Measurements from ENCODE around the gene NAA16.
A peak's percentile ranks its signal among the peaks of the same experiment; 100 is the strongest.

Gene NAA16

DNA sequence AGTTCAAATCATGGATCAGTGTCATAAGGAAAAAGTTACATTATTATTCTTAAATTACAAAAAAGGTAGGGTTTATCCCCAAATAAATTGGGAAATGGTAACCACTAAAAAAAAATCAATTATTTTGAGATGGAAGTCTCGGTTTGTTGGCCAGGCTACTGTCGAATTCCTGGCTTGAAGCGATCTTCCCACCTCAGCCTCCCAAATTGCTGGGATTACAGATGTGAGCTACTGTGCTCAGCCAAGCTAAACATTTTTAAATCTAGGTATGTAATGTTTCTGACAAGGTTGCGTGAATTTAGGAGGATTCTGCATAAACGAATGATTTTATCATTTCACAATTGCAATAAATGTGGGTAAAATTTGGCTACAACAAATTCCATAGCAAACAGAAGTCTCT, 2.0 kb downstream of the NAA16 start:
- H3K79me2 ChIP-seq (ENCODE audit: low read length): peaks cover 66% of the 10 kb centered on the region
- no peaks in the 10 kb centered on the region for H3K27me3 ChIP-seq (replicated peaks; ENCODE audit: insufficient read depth, low read length)
- no peak overlapping the region for H3K27ac ChIP-seq (ENCODE audit: low read length)

DNA sequence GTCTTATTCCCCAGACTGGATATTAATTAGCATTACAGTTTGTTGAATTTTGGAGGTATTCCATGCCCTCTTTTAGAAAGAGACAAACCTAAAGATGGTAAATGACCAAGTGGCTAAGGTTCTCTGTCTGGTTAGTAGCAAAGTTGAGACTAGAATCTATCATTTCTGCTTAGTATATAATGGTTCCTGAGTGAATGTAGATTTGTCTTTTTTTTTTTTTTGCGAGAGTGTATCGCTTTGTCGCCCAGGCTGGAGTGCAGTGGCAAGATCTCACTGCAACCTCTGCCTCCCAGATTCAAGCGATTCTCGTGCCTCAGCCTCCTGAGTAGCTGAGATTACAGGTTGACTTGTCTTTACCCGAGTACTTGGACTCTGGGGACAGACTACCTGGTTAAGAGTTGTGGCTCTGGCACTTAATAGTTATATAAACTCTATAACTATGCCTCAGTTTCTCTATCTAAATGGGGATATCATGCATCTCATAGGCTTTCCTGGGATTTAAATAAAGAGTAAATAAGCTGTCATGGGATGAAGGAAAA, 2.7 kb downstream of the NAA16 start:
- no peak overlapping the region for H3K27ac ChIP-seq (ENCODE audit: low read length)
- no peak overlapping the region for H3K9ac ChIP-seq (ENCODE audit: low read length)
- H3K9me2 ChIP-seq (replicated peaks; ENCODE audit: insufficient read depth, low read length): no peaks in the 10 kb centered on the region
- peaks cover 71% of the 10 kb centered on the region for H3K79me2 ChIP-seq (ENCODE audit: low read length)
- H3K9me3 ChIP-seq (replicated peaks; ENCODE audit: insufficient read depth, low read length): no peaks in the 10 kb centered on the region
- H3F3A ChIP-seq (ENCODE audit: insufficient read depth, low read length): 0 out of 2 replicates have a peak, but pooled peaks cover 3% of the 10 kb centered on the region
- TF ChIP-seq EZH2 (optimal IDR thresholded peaks at IDR 0.05; ENCODE audit: low read depth, low read length) (no peak), EZH2phosphoT487 (IDR thresholded peaks at IDR 0.05; ENCODE audit: low read length) (no peak)
- TF ChIP-seq, protein P1, sequence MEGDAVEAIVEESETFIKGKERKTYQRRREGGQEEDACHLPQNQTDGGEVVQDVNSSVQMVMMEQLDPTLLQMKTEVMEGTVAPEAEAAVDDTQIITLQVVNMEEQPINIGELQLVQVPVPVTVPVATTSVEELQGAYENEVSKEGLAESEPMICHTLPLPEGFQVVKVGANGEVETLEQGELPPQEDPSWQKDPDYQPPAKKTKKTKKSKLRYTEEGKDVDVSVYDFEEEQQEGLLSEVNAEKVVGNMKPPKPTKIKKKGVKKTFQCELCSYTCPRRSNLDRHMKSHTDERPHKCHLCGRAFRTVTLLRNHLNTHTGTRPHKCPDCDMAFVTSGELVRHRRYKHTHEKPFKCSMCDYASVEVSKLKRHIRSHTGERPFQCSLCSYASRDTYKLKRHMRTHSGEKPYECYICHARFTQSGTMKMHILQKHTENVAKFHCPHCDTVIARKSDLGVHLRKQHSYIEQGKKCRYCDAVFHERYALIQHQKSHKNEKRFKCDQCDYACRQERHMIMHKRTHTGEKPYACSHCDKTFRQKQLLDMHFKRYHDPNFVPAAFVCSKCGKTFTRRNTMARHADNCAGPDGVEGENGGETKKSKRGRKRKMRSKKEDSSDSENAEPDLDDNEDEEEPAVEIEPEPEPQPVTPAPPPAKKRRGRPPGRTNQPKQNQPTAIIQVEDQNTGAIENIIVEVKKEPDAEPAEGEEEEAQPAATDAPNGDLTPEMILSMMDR (IDR thresholded peaks at IDR 0.05; ENCODE audit: low read length): no peak
- no peak for DNase-seq
- no peak overlapping the region for H3K4me3 ChIP-seq (ENCODE audit: low read length)
- no peaks in the 10 kb centered on the region for H3K36me3 ChIP-seq (replicated peaks; ENCODE audit: insufficient read depth, low read length)
- H3K27me3 ChIP-seq (replicated peaks; ENCODE audit: insufficient read depth, low read length): no peaks in the 10 kb centered on the region
- H3K4me1 ChIP-seq (ENCODE audit: low read length): peaks cover 4% of the 10 kb centered on the region; the same call in 1 of the 2 replicates
- H2AFZ ChIP-seq (ENCODE audit: low read length): no peak overlapping the region
- H3K4me2 ChIP-seq (ENCODE audit: low read depth, low read length): no peak overlapping the region
- H4K20me1 ChIP-seq (ENCODE audit: insufficient read depth, low read length): no peaks in the 10 kb centered on the region; the same call in 1 of the 2 replicates

More for the DNA sequence above, 2.0 kb downstream of the NAA16 start:
- no peak for DNase-seq
- H3K9ac ChIP-seq (ENCODE audit: low read length): no peak overlapping the region
- H2AFZ ChIP-seq (ENCODE audit: low read length): no peak overlapping the region
- no peaks in the 10 kb centered on the region for H3K36me3 ChIP-seq (replicated peaks; ENCODE audit: insufficient read depth, low read length)
- H3K9me2 ChIP-seq (replicated peaks; ENCODE audit: insufficient read depth, low read length): no peaks in the 10 kb centered on the region
- H3K9me3 ChIP-seq (replicated peaks; ENCODE audit: insufficient read depth, low read length): no peaks in the 10 kb centered on the region
- no peak for TF ChIP-seq EZH2phosphoT487 (IDR thresholded peaks at IDR 0.05; ENCODE audit: low read length)
- no peak for TF ChIP-seq EZH2 (optimal IDR thresholded peaks at IDR 0.05; ENCODE audit: low read depth, low read length)
- peaks cover 4% of the 10 kb centered on the region; the same call in 1 of the 2 replicates for H3K4me1 ChIP-seq (ENCODE audit: low read length)
- H4K20me1 ChIP-seq (ENCODE audit: insufficient read depth, low read length): no peaks in the 10 kb centered on the region; the same call in 1 of the 2 replicates
- peak overlapping the region; percentile 44; the same call in 1 of the 2 replicates for H3K4me2 ChIP-seq (ENCODE audit: low read depth, low read length)
- no peak overlapping the region for H3K4me3 ChIP-seq (ENCODE audit: low read length)
- 0 out of 2 replicates have a peak, but pooled peaks cover 3% of the 10 kb centered on the region for H3F3A ChIP-seq (ENCODE audit: insufficient read depth, low read length)

DNA sequence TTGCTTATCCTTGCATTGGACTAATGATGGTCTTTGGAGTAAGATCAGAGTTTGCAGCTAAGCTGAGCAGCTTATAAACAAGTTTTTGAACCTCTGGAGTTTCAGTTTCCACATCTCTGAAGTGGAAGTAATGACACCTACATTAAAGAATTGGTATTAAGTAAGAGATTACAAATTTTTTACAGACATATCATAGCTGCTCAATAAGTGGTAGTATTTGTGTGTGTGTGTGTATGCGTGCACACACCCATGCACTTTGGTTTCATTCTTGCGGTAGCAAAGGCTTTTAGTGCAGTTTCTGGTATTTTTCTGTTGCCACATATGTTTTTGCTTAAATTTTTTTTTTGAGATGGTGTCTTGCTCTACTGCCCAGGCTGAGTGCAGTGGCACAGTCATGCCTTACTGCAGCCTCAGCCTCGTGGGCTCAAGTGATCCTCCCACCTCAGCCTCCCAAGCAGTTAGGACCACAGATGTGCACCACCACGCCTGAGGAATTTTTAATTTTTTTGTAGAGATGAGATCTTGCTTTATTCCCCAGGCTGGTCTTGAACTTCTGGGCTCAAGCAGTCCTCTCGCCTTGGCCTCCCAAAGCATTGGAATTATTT, 4.5 kb downstream of the NAA16 start:
- Histone ChIP-seq H3K79me2 (ENCODE audit: low read length) (peaks cover 73% of the 10 kb centered on the region), H3F3A (ENCODE audit: insufficient read depth, low read length) (0 out of 2 replicates have a peak, but pooled peaks cover 3% of the 10 kb centered on the region), H3K36me3 (replicated peaks; ENCODE audit: insufficient read depth, low read length) (no peaks in the 10 kb centered on the region), H3K27ac (ENCODE audit: low read length) (no peak overlapping the region), H3K9me2 (replicated peaks; ENCODE audit: insufficient read depth, low read length) (no peaks in the 10 kb centered on the region), H3K9ac (ENCODE audit: low read length) (no peak overlapping the region), H3K27me3 (replicated peaks; ENCODE audit: insufficient read depth, low read length) (no peaks in the 10 kb centered on the region), H2AFZ (ENCODE audit: low read length) (no peak overlapping the region), H3K4me2 (ENCODE audit: low read depth, low read length) (no peak overlapping the region), H3K4me3 (ENCODE audit: low read length) (no peak overlapping the region), H3K9me3 (replicated peaks; ENCODE audit: insufficient read depth, low read length) (no peaks in the 10 kb centered on the region), H3K4me1 (ENCODE audit: low read length) (peaks cover 4% of the 10 kb centered on the region; the same call in 1 of the 2 replicates), H4K20me1 (ENCODE audit: insufficient read depth, low read length) (no peaks in the 10 kb centered on the region; the same call in 1 of the 2 replicates)
- DNase-seq: no peak
- TF ChIP-seq EZH2phosphoT487 (IDR thresholded peaks at IDR 0.05; ENCODE audit: low read length) (no peak), EZH2 (optimal IDR thresholded peaks at IDR 0.05; ENCODE audit: low read depth, low read length) (no peak)
- TF ChIP-seq, protein P1 (IDR thresholded peaks at IDR 0.05; ENCODE audit: low read length): no peak
